HEK293T (cell line): ENCODE data around the gene IL10RA.

Experiments
- FOXM1 ChIP-seq: fragments of 450-650 bp; IDR thresholded peaks from 2 replicates; pipeline ENCODE4 v1.6.1; 2017; ENCODE audit warnings: mild to moderate bottlenecking, borderline replicate concordance
- HDGF ChIP-seq: fragments of 450-650 bp; IDR thresholded peaks from 2 replicates; pipeline ENCODE4 v1.6.1; 2017; ENCODE audit warnings: antibody characterized with exemption, borderline replicate concordance
- LEF1 ChIP-seq: fragments of 450-650 bp; IDR thresholded peaks from 2 replicates; pipeline ENCODE4 v1.6.1; 2017; ENCODE audit warnings: mild to moderate bottlenecking, borderline replicate concordance
- NFRKB ChIP-seq: fragments of 450-650 bp; IDR thresholded peaks from 2 replicates; pipeline ENCODE4 v1.6.1; 2016; ENCODE audit warnings: mild to moderate bottlenecking, moderate library complexity

- no peak for TF ChIP-seq LEF1
- no peak for TF ChIP-seq NFRKB
- no peak for TF ChIP-seq FOXM1
- no peak for TF ChIP-seq HDGF
These were observed 12.7 kb upstream of the IL10RA start for GRCh38 chr11:117973503-117973860.
